ENCODE results near the gene SLC5A5.

The SLC5A5 gene

GRCh38 chr19:17926044-17926443 is 54.3 kb downstream of the SLC5A5 start:
- no peak for DNase-seq

GRCh38 chr19:17929056-17929455 is 57.3 kb downstream of the SLC5A5 start:
- DNase-seq = no peak

GRCh38 chr19:17931532-17932191 is 59.9 kb downstream of the SLC5A5 start:
- DNase-seq = no peak

GRCh38 chr19:17932485-17933338 is 61.0 kb downstream of the SLC5A5 start, which contains the start of gene CCDC124:
TSS of gene CCDC124 (plus strand) at chr19:17933015. CDS start at chr19:17936421, 3,406 bp downstream.
- DNase-seq = peak; percentile 89

- no peak for DNase-seq
Observed at GRCh38 chr19:17933414-17934129, 61.8 kb downstream of the SLC5A5 start.

GRCh38 chr19:17936379-17936778 is 64.6 kb downstream of the SLC5A5 start:
- DNase-seq = no peak

GRCh38 chr19:17937371-17937900 is 65.7 kb downstream of the SLC5A5 start:
- no peak for DNase-seq

GRCh38 chr19:17938092-17938845 is 66.5 kb downstream of the SLC5A5 start:
- peak; percentile 82 for DNase-seq

GRCh38 chr19:17942181-17942580 is 70.4 kb downstream of the SLC5A5 start:
- no peak for DNase-seq

- DNase-seq = no peak
Observed at GRCh38 chr19:17942582-17943273, 71.0 kb downstream of the SLC5A5 start.

GRCh38 chr19:17943274-17944221 is 71.8 kb downstream of the SLC5A5 start:
- DNase-seq = no peak

GRCh38 chr19:17944301-17944700 is 72.6 kb downstream of the SLC5A5 start:
- DNase-seq = no peak
